GM23248 (cell line): ENCODE results near the gene EXOSC10.

Source experiments
- EZH2 ChIP-seq: fragments of 200-600 bp; sonication (generic); IDR thresholded peaks from 2 replicates; pipeline ENCODE4 v1.6.1; 2018; ENCODE audit warnings: antibody characterized with exemption, mild to moderate bottlenecking; ENCODE audit not compliant: insufficient read depth, poor library complexity, severe bottlenecking
- EZH2phosphoT487 ChIP-seq: fragments of 200-600 bp; sonication (generic); IDR thresholded peaks from 2 replicates; pipeline ENCODE4 v1.6.1; 2018; ENCODE audit warnings: antibody characterized with exemption, moderate library complexity, mild to moderate bottlenecking, low read depth; ENCODE audit not compliant: insufficient read depth

- TF ChIP-seq EZH2 (no peak), EZH2phosphoT487 (no peak)
Measured at GRCh38 chr1:11061652-11062365, 37.9 kb downstream of the EXOSC10 start.
